ENCODE measurements around the gene RNF217. TPM values are rescaled to one million over a fixed set of nuclear protein-coding genes. Genes with fewer than 3 reads are reported as not detected.

The RNF217 gene
- total RNA-seq, 1 experiment from 2014 or later: 22.8 TPM

- in situ Hi-C loops (cut with HindIII; ENCODE audit: low sequenced_read_pairs): no loop called here
- no peak for DNase-seq (ENCODE audit: low spot score)
Observed at GRCh38 chr6:125075741-125076481, 113.7 kb downstream of the RNF217 start.

GRCh38 chr6:125076482-125076742, 114.2 kb downstream of the RNF217 start:
- in situ Hi-C loops (cut with HindIII; ENCODE audit: low sequenced_read_pairs): no loop called here
- no peak for DNase-seq (ENCODE audit: low spot score)

DNA sequence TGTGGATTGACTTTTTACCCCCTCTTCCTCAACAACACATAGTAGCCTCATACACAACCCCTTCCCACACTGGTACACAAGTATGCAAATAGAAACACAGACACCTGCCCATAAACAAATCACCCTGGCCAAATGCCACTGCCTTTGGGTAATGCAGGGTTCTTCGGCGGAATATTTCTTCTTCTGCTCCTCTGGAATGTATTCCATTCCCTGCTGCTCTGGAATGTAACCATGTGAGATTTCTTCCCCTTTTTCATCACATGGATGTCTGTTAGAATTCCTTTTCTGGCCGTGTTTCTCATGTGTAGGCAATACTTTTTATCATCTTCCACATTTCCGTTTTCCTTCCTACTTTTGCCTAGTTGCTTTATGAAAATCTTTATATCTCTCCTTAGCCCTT, 115.2 kb downstream of the RNF217 start:
- no peak for DNase-seq (ENCODE audit: low spot score)
- in situ Hi-C loops (cut with HindIII; ENCODE audit: low sequenced_read_pairs): no loop called here

GRCh38 chr6:125078602-125079321, 116.5 kb downstream of the RNF217 start:
- DNase-seq (ENCODE audit: low spot score): no peak
- in situ Hi-C loops (cut with HindIII; ENCODE audit: low sequenced_read_pairs): no loop called here

- in situ Hi-C loops (cut with HindIII; ENCODE audit: low sequenced_read_pairs): no loop called here
- DNase-seq (ENCODE audit: low spot score): no peak
Observed at GRCh38 chr6:125082908-125083683, 120.9 kb downstream of the RNF217 start.

- DNase-seq (ENCODE audit: low spot score): no peak
- in situ Hi-C loops (cut with HindIII; ENCODE audit: low sequenced_read_pairs): no loop called here
Observed at GRCh38 chr6:125083684-125083990, 121.4 kb downstream of the RNF217 start.

DNA sequence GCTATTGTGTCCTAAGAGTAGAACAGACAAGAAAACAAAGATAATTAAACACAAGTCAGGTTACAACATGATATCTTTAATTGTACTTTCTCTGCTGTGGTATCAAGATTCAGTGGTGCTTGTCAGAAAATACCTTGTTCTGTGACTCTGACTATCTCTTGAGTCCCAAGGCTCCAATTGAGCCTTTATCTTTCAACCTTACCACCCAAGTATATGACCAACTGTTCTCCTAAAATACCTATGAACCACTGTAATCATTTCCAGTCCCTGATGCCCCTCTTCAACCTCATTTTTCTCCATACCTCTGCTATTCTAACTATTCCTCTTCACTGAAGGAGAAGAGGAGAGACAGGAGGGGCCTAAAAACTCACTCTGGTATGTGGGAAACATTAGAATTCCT, 124.5 kb downstream of the RNF217 start:
- in situ Hi-C loops (cut with HindIII; ENCODE audit: low sequenced_read_pairs): no loop called here
- DNase-seq (ENCODE audit: low spot score): no peak

GRCh38 chr6:125088963-125089362, 126.7 kb downstream of the RNF217 start:
- peak; percentile 21 for DNase-seq (ENCODE audit: low spot score)
- in situ Hi-C loops (cut with HindIII; ENCODE audit: low sequenced_read_pairs): no loop called here

GRCh38 chr6:125094563-125094962, 132.3 kb downstream of the RNF217 start:
- in situ Hi-C loops (cut with HindIII; ENCODE audit: low sequenced_read_pairs): no loop called here
- DNase-seq (ENCODE audit: low spot score): no peak

- DNase-seq (ENCODE audit: low spot score): no peak
- in situ Hi-C loops (cut with HindIII; ENCODE audit: low sequenced_read_pairs): no loop called here
Observed at GRCh38 chr6:125095580-125096301, 133.5 kb downstream of the RNF217 start.

DNA sequence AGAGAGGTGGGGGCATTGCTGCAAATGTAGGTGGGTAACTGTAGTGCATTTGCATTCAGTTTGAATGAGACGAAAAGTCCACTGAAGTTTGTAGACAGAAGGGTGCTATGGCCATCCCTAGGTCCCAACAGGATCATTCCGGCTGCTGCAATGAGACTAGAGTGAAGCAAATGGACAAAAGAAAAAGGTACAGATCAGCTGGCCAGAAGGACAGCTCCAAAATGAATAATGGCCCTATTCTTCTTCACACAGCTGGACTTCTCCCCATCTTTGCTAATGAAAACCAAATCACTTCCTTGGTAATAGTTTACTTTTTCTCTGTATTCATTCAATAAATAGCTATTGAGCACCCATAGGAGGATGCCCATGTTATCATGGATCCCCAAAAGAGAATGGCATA, 134.9 kb downstream of the RNF217 start:
- in situ Hi-C loops (cut with HindIII; ENCODE audit: low sequenced_read_pairs): no loop called here

GRCh38 chr6:125098253-125098652, 136.0 kb downstream of the RNF217 start:
- in situ Hi-C loops (cut with HindIII; ENCODE audit: low sequenced_read_pairs): no loop called here
- DNase-seq (ENCODE audit: low spot score): no peak

More for the DNA sequence above, 134.9 kb downstream of the RNF217 start:
- DNase-seq (ENCODE audit: low spot score): no peak

DNA sequence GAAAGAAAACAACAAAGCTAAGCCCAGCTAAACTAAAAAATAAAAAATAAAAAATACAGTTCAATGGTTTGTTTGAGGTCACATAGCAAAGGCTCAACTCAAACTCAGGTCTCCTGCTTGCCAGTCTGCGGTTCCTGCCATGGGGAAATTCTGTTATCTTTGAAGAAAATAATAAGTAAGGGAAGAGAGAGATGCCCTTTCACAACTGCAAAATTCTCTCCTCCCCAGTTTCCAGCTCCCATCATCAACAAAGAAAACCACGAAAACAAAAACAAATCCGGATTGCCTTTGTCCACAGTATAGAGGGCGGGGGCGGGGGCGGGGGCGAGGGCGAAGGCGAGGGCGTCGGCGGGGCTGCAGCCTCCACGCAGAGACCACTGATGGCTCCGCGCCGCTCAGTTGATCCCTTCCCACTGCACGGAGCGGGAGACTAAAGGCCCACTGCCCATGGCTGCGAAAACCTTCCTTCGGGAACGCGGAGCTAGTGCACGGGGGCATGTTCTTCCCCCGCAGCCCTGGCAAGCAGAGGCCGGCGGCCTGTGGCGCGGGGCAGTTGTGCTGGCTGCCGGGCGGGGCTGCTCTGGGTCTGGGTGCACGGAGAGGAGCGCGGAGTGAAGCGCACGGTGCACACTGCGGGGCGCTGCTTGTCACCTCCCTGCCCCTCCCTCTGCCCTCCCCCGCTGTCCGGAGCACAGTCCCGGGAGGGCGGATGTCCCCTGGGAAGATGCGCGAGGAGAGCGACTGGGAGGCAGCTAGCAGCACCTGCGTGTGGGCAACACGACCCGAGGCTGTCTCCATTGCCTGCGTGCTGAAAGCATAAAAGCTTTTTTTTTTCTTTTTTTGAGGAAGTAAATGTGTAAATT, 137.2 kb downstream of the RNF217 start:
- in situ Hi-C loops (cut with HindIII; ENCODE audit: low sequenced_read_pairs): no loop called here
- no peak for DNase-seq (ENCODE audit: low spot score)

DNA sequence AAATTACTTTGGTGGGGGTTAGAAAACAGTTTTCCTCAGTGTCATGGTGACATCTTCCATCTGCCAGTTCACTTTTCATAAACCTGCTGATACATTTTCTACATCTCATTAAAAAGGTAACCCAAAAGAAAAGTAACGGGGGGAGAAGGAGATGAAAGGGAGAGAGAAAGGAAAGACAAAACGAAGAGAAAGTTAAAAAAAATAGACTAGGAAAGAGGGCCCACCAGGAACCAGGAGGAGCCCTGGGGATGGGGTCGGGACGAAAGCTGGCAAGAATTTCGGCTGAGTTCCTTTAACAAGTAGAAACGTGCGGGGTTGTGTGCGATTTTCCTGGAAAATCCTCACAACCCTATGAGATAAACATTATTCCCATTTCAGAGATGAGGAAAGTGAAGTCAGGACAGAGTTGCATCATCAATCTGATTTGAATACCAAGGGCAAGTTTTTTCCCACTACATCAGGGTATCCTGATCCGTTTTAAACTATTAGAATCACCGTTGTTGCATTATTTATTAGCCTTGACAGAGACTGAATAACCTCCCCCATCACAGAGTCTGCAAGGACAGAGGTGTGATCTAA, 137.9 kb downstream of the RNF217 start:
- in situ Hi-C loops (cut with HindIII; ENCODE audit: low sequenced_read_pairs): no loop called here
- no peak for DNase-seq (ENCODE audit: low spot score)

DNA sequence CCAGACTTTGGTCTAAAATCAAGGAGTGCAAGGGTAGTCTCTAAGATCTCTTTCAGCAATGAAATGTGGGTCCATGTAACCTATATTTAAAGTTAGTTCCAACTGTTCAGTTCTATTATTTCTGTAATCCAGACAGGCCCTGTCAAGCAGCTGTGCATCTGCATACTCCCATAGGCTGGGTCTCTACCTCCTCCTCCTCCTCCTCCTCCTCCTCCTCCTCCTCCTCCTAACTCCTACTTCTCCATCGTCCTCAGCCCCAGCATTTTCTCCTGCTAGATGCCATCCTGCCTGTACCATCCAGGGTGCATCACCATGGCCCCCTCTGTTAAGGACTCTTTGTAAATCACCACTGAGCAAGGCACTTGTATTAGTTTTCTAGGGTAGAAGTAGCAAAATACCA, 138.9 kb downstream of the RNF217 start:
- no peak for DNase-seq (ENCODE audit: low spot score)
- in situ Hi-C loops (cut with HindIII; ENCODE audit: low sequenced_read_pairs): no loop called here

DNA sequence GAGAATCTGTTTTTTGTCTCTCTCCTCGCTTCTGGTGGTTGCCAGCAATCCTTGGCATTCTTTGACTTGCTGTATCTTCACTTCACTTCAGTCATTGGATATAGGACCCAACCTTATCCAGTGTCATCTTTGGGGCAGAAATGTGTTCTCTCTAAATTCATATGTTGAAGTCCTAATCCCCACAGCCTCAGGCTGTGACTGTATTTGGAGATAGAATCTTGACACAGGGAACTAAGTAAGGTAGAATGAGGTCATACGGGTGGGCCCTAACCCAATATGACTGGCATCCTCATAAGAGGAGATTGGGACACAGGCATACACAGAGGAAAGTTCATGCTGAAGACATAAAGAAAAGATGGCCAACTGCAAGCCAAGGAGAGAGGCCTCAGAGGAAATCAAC, 139.4 kb downstream of the RNF217 start:
- in situ Hi-C loops (cut with HindIII; ENCODE audit: low sequenced_read_pairs): no loop called here
- no peak for DNase-seq (ENCODE audit: low spot score)

- in situ Hi-C loops (cut with HindIII; ENCODE audit: low sequenced_read_pairs): no loop called here
- no peak for DNase-seq (ENCODE audit: low spot score)
Observed at GRCh38 chr6:125102411-125102810, 140.2 kb downstream of the RNF217 start.

GRCh38 chr6:125102891-125103290, 140.7 kb downstream of the RNF217 start:
- no peak for DNase-seq (ENCODE audit: low spot score)
- in situ Hi-C loops (cut with HindIII; ENCODE audit: low sequenced_read_pairs): no loop called here

GRCh38 chr6:125104425-125104824, 142.2 kb downstream of the RNF217 start:
- peak; percentile 23 for DNase-seq (ENCODE audit: low spot score)
- in situ Hi-C loops (cut with HindIII; ENCODE audit: low sequenced_read_pairs): no loop called here
